Ascending aorta (tissue), 2 donors: ENCODE measurements around the gene APCDD1. TPM values are rescaled to one million over a fixed set of nuclear protein-coding genes. Genes with fewer than 3 reads are reported as not detected.

Experiments
- DNase-seq, 2 donors: peaks; one replicate each; pipeline ENCODE4 v3.0.0-alpha.2; 2019; ENCODE audit warnings: low spot score in 2 of 2
- H3K27ac ChIP-seq, 2 donors: fragments of 200-600 bp; sonication (generic); one replicate each; pipeline ENCODE4 v1.5.1; 2016 to 2017; ENCODE audit warnings: mild to moderate bottlenecking in 1 of 2
- H3K27me3 ChIP-seq: fragments of 200-600 bp; sonication (generic); one replicate; pipeline ENCODE4 v1.5.1; 2017
- H3K36me3 ChIP-seq, 2 donors: fragments of 200-600 bp; sonication (generic); one replicate each; pipeline ENCODE4 v1.5.1; 2016
- H3K4me1 ChIP-seq, 2 donors: fragments of 200-600 bp; sonication (generic); one replicate each; pipeline ENCODE4 v1.5.1; 2016 to 2017; ENCODE audit warnings: mild to moderate bottlenecking in 1 of 2
- H3K4me3 ChIP-seq, 2 donors: fragments of 200-600 bp; sonication (generic); one replicate each; pipeline ENCODE4 v1.5.1; 2016 to 2017; ENCODE audit warnings: mild to moderate bottlenecking in 1 of 2
- H3K9me3 ChIP-seq, 2 donors: fragments of 200-600 bp; sonication (generic); one replicate each; pipeline ENCODE4 v1.5.1; 2016
- intact Hi-C: fragments of 100-400 bp; cut with DNase I; formaldehyde crosslinking; loops from one replicate; pipeline ENCODE4 v1.15.1; 2023
- total RNA-seq: library from RNA; depleted of rRNA; stranded (reverse); fragments of >200 nt; gene quantifications from one replicate; pipeline ENCODE4 v1.1.0, GENCODE V29; 2016
- TF ChIP-seq, protein P1 (sequence below), 3 experiments: fragments of 200-600 bp in 2 of 3; fragments of 450-650 bp in 1 of 3; sonication (generic) in 2 of 3; IDR thresholded peaks; one replicate each; pipeline ENCODE4 v1.5.1; 2016 to 2019; ENCODE audit warnings: antibody characterized with exemption in 3 of 3, mild to moderate bottlenecking in 1 of 3, moderate library complexity in 1 of 3

The APCDD1 gene
- total RNA-seq, 1 donor from 2014 or later, result 77.0 TPM

DNA sequence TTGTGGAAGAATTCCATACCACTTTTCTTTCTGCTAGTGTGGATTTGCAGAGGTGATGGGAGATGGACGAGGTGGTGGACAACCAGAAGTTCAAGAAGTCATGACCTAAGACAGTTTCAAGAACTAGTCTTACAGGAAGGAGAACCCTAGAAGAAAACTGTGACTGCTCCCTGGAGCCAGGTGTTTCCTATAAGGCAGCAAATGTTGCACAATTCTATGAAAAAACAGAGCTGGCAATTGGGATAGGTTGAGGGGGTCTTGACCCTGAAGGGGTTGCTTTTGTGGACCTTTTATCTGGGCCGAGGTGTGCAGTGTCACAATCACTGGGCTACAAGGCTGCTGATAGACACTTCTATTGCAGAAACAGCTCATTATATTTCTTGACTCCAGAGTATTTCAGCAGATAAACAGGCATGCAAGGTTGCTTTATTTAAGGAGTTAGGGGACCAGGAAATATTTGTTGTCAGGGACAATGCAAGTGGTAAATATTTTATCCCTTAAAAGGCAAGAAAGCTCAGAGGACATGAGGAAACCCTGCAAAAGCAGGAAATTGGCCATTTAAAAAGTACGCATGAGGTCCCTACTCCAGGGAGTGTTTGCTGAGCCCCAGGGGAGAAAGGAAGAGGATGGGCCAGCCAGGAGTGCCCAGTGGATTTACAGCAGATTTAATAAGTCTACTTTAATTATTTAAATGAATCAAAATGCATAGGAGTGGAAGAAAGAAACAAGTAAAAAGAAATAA is 22.9 kb downstream of the APCDD1 start:
- no peak for DNase-seq
- TF ChIP-seq, protein P1, sequence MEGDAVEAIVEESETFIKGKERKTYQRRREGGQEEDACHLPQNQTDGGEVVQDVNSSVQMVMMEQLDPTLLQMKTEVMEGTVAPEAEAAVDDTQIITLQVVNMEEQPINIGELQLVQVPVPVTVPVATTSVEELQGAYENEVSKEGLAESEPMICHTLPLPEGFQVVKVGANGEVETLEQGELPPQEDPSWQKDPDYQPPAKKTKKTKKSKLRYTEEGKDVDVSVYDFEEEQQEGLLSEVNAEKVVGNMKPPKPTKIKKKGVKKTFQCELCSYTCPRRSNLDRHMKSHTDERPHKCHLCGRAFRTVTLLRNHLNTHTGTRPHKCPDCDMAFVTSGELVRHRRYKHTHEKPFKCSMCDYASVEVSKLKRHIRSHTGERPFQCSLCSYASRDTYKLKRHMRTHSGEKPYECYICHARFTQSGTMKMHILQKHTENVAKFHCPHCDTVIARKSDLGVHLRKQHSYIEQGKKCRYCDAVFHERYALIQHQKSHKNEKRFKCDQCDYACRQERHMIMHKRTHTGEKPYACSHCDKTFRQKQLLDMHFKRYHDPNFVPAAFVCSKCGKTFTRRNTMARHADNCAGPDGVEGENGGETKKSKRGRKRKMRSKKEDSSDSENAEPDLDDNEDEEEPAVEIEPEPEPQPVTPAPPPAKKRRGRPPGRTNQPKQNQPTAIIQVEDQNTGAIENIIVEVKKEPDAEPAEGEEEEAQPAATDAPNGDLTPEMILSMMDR (IDR thresholded peaks at IDR 0.05), result no peak
- intact Hi-C loops, result no loop called here
- peaks cover 0 to 4% of the 10 kb centered on the region in 2 donors for H3K36me3 ChIP-seq
- H3K27ac ChIP-seq, result no peak overlapping the region
- no peaks in the 10 kb centered on the region for H3K27me3 ChIP-seq
- no peaks in the 10 kb centered on the region for H3K9me3 ChIP-seq
- H3K4me1 ChIP-seq, result peaks cover 0 to 3% of the 10 kb centered on the region in 2 donors
- no peak overlapping the region for H3K4me3 ChIP-seq

DNA sequence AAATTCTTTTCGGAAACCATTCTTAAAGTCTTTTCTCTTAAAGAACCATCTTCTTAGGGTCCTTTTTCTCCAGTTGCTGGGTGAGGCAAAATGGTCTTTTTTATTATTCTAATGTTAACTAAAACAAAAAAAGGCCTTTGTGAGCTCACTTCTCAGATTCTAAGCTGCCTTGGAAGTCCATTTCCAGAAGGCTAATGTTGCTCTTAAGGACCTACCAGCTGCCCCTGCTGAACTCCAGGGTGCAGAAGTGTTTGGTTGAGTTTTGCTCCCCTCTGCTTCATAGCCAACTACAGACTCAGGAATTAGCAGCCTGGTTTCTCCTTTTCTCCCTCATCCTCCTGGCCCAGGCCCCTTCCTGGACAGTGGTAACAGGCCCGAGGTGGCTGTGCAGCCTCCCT is 23.4 kb downstream of the APCDD1 start:
- H3K27me3 ChIP-seq, result no peaks in the 10 kb centered on the region
- no peak overlapping the region for H3K4me3 ChIP-seq
- peaks cover 0 to 3% of the 10 kb centered on the region in 2 donors for H3K4me1 ChIP-seq
- peaks cover 0 to 4% of the 10 kb centered on the region in 2 donors for H3K36me3 ChIP-seq
- H3K27ac ChIP-seq, result no peak overlapping the region
- H3K9me3 ChIP-seq, result no peaks in the 10 kb centered on the region
- intact Hi-C loops, result no loop called here
- no peak for DNase-seq
- TF ChIP-seq, protein P1 (IDR thresholded peaks at IDR 0.05), result no peak

DNA sequence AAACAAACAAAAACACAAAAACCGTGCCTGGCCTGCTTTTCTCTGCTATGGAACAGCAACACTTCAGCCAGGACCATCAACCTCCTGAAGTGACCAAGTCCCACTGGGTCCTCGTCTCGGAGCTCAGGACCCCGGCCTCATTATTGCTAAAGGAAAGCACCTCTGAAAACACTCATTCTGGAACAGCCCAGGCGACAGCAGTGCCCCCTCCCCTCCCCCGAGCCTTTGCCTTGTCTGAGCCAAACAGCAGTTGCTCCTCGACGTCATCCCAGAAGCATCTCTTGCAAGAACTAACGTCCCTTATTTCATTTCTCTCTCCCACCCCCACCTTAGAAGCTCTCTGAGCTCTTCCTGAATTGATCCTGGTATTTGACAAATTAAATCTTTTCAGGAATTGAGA is 27.4 kb downstream of the APCDD1 start:
- intact Hi-C loops, result no loop called here
- H3K36me3 ChIP-seq, result peaks cover 0 to 5% of the 10 kb centered on the region in 2 donors
- TF ChIP-seq, protein P1 (IDR thresholded peaks at IDR 0.05), result no peak
- no peaks in the 10 kb centered on the region for H3K27me3 ChIP-seq
- no peaks in the 10 kb centered on the region for H3K4me1 ChIP-seq
- H3K9me3 ChIP-seq, result no peaks in the 10 kb centered on the region
- no peak overlapping the region for H3K4me3 ChIP-seq
- H3K27ac ChIP-seq, result no peak overlapping the region
- DNase-seq, result no peak

DNA sequence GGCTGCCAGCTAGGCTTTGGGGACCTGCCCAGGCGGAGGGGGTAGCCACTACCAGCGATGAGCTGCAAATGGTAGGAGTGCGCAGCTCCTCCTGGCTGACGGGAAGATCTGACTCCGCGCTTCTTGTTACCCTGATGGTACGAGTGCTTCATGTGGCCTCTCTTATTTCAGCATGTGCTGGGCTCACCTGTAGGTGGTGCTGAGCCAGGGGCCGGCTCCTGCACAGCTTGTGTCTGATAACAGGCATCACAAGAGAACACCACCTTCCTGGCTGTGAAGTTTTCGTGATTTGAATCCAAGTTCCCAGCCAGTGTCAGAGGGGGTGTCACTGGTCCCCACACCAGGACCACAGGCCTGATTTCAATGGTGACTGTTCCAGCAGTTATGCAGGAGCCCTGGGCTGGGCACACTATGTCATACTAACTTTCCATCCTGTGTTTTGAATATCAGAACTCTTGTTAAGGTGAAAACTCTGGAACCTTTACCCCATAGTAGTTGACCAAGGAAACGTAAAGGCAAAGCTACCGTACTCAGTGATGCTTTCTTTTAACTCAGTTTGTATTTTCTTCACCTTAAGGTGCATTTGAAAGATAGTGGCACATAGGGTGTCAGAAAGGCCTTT is 28.0 kb downstream of the APCDD1 start:
- Histone ChIP-seq H3K36me3 (peaks cover 0 to 5% of the 10 kb centered on the region in 2 donors), H3K27me3 (no peaks in the 10 kb centered on the region), H3K4me1 (no peaks in the 10 kb centered on the region), H3K27ac (no peak overlapping the region), H3K9me3 (no peaks in the 10 kb centered on the region), H3K4me3 (no peak overlapping the region)
- DNase-seq, result no peak
- intact Hi-C loops, result no loop called here
- TF ChIP-seq, protein P1 (IDR thresholded peaks at IDR 0.05), result no peak

DNA sequence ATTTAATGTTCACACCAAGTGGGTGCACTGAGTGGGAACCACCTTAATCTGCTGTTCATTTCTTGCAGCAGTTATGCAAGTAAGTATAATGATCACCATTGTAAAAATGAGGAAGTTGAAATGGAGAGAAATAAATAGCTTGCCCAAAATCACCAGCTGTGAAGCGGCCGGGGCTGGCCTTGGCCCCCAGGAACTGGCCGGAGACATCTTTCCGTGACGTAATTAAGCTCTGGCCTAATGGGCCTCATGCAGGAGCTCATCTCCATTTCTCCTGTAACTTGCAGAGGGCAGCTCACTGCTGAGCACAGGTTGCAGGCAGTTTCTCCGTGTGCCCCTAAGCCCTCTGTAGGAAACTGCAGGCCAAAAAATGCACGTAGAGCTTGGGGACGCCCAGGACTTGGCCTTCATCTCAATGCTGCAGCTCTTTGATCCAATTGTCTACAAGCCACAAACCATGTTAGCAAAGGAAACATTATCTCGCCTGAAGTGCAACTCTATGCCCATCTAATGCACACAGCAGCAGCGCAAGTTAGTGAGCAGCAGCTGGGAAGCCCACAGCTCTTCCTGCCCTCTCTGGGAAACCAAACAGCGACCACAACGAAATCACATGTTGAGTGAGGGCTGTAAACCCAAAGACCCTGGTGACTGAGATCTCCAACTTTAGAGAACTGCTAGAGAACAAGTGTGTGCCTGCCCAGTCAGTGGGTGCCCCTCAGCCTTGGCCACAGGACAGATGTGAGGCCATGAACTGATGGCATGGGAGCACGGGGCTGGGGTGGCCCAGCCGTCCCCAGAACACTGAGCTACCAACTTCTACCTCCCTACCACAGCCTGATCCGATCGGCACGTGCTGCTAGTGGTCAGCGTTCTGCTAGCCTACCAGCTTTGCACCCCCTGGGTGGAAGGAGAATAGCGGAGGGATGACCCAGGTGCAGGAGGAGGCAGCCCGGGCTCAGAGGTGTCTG is 28.8 kb downstream of the APCDD1 start:
- Histone ChIP-seq H3K9me3 (no peaks in the 10 kb centered on the region), H3K27ac (no peak overlapping the region), H3K36me3 (peaks cover 4 to 5% of the 10 kb centered on the region in 2 donors), H3K4me1 (no peaks in the 10 kb centered on the region), H3K4me3 (no peak overlapping the region), H3K27me3 (no peaks in the 10 kb centered on the region)
- intact Hi-C loops, result no loop called here
- no peak for DNase-seq
- TF ChIP-seq, protein P1 (IDR thresholded peaks at IDR 0.05), result no peak
